HG02884 (cell line): ENCODE data around the gene NAALADL1.

Experiments used
- ATAC-seq: cut with Tn5 transposase; IDR thresholded peaks from one replicate; pipeline ENCODE4 v1.9.1; 2021; ENCODE audit warnings: mild to moderate bottlenecking, moderate library complexity; ENCODE audit not compliant: unreplicated experiment

The NAALADL1 gene, protein sequence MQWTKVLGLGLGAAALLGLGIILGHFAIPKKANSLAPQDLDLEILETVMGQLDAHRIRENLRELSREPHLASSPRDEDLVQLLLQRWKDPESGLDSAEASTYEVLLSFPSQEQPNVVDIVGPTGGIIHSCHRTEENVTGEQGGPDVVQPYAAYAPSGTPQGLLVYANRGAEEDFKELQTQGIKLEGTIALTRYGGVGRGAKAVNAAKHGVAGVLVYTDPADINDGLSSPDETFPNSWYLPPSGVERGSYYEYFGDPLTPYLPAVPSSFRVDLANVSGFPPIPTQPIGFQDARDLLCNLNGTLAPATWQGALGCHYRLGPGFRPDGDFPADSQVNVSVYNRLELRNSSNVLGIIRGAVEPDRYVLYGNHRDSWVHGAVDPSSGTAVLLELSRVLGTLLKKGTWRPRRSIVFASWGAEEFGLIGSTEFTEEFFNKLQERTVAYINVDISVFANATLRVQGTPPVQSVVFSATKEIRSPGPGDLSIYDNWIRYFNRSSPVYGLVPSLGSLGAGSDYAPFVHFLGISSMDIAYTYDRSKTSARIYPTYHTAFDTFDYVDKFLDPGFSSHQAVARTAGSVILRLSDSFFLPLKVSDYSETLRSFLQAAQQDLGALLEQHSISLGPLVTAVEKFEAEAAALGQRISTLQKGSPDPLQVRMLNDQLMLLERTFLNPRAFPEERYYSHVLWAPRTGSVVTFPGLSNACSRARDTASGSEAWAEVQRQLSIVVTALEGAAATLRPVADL

DNA sequence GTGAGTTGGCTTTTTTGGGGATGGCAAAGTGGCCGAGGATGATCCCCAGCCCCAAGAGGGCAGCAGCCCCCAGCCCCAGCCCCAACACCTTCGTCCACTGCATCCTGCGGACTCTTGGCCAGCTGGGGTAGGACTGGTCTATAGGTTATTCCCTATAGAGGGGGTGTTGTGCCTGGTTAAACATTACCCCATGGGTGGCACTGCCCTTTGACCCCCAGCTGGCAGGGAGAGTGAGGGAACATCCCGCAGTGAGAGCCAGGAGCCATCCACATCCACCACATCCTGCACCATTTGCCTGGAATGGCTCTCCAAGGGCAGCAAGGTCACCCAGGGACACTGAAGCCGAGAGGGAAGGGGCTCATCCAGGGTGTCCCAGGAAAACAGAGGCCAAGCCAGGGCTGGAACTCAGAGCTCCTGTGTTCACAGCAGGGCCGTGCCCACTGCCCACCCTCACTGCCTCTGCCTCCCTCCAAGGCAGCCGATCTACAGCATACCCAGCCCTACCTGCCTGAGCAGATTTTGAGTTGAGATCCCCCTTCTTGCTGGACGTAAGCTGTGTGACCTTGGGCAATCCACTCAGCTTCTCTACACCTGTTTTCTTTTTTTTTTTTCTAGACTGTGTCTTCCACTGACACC is at the start of gene NAALADL1:
NAALADL1 (minus strand) TSS at position 135 of the 636 bp plus-strand sequence; CDS start at position 103, 32 bp downstream.
- ATAC-seq: no peak

DNA sequence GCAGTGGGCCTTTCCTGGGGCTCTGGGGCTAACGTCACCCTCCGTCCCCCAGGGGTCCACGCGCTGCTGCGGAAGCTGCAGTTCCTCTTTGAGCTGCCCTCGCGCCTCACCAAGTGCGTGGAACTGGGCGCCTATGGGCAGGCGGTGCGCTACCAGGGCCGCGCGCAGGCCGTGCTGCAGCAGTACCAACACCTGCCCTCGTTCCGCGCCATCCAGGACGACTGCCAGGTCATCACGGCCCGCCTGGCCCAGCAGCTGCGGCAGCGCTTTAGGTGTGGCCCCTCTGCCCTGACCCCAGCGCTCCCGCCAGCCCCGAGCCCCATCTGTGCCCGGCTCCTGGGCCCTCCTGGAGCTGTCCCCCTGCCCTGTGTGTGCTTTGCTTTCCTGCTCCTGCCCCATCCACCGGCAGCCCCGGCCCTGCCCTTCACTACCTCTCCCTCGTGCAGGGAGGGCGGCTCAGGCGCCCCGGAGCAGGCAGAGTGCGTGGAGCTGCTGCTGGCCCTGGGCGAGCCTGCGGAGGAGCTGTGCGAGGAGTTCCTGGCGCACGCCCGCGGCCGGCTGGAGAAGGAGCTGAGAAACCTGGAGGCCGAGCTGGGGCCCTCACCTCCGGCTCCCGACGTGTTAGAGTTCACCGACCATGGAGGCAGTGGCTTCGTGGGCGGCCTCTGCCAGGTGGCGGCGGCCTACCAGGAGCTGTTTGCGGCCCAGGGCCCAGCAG is 49.6 kb upstream of the NAALADL1 start:
- no peak for ATAC-seq

DNA sequence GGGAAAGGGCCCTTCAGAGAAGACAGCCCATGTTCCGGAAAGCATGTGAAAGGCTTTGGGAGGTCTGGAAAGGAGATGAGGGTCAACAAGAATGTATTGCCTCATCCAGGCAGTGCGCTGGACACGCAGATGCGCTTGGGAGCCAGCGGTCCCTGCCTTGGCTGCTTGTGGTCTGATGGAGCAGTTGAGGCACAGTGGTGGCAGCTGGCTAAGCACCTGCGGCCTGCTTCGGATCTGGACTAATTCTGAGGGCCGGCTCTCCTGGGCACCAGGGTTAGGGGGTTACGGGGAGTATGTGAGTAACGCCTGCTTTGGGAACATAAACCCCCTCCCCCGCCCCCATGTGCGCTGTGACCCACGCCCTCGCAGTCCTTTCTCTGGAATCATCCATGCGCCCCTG is 48.7 kb upstream of the NAALADL1 start:
- ATAC-seq: no peak

DNA sequence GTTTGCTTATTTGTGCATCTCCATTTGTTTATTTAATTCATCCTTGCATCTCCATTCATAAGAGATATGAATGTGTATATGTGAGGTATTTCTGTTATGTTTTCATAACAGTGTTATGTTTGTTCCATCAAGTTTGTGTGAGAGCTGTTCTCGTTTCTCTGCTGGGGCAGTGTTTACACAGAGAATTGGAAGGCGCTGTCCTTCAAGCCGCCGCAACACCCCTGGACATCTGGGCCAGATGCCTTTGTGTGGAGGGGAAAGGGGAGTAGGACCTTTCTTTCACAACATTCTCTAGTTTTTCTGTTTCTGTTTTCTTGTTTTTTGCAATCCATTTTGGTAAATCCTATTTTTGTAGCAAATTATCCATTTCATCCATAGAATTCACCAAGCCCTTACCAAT is 46.3 kb upstream of the NAALADL1 start:
- ATAC-seq: no peak

DNA sequence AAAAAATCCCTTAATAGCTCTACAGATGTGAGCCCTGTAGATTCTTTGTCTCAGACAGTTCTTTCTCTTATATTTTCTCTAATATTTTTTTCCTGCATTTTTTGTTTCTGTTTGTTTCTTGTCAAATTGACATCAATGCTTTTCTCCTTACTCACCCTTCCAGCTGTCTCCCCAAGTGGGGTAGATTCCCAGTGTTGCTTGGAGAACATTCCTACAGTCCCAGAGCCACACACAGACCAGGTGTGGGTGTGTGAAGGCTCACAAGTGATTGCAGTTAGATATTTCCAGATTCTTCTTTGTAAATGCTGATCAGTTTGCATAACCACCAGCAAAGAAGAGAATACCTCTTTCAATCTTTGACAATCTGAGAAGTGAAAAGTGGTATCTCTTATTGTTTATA is 45.1 kb upstream of the NAALADL1 start:
- ATAC-seq: no peak

DNA sequence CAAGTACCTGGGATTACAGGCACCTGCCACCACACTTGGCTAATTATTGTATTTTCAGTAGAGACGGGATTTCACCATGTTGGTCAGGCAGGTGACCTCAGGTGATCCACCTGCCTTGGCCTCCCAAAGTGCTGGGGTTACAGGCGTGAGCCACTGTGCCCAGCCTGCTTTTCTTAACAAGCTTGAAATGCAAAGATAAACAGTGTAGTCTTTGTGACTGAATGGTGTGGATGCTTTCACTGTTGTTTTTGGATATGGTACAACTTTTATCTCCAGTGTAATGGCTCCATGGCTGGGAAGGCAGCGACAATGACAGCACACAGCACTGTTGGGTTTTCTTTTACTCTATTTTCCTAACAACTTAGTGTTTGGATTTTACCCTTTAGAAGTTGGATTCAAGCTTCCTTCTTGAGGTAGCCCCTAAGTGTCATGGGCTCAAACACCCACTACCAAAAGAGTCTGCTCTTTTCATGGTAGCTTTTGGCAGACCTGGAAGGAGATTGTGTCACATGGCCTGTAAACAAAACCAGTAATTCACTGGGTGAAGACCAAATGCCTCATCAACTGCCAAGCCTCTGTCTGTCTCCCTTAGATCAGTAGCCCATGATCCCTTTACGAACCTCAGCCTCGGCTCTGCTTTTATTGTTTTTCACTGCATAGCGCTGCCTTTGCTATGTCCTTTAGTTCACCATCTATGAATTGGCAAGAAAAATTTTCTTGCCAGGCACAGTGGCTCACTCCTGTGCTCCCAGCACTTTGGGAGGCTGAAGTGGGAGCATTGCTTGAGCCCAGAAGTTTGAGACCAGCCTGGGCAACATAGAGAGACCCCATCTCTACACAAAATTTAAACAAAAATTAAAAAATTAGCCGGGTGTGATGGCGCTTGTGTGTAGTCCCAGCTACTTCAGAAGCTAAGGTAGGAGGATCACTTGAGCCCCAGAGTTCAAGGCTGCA is 44.1 kb upstream of the NAALADL1 start:
- ATAC-seq: no peak

DNA sequence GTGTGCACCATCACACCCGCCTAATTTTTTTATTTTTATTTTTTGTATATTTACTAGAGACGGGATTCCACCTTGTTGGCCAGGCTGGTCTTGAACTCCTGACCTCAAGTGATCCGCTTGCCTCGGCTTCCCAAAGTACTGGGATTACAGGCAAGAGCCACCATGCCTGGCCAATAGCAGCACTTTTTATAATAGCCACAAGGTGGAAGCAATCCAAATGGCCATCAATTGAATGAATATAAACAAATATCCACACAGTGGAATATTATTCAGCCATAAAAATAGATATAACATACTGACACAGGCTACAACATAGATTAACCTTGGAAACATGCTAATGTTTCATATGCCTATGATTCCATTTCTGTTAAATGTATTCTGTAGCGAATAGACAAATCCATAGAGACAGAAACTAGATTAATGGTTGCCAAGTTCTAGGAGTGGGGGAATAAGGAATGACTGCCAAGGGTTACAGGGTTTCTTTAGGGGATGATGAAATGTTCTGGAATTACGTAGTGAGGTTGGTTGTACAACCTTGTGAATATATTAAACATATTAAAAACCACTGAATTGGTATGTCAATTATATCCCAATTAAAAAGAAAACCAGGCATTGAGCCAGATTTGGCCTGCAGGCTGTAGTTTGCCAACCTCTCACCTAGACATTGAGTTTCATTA is 42.5 kb upstream of the NAALADL1 start:
- no peak for ATAC-seq

DNA sequence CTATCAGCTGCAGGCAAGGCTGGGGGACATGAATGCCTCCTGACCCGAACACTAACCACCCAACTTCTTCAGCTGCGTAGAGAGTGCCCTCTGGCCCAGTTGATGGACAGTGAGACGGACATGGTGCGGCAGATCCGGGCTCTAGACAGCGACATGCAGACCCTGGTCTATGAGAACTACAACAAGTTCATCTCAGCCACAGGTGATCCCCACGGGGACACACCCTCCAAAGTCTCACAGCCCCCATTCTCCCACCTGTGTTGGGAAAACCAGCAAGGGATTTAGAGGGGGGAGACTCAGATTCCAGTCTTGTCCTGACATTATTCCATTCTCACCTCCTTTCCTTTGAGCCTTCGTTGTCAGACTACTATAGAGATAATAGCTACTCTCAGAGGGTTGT is 38.6 kb upstream of the NAALADL1 start:
- no peak for ATAC-seq

DNA sequence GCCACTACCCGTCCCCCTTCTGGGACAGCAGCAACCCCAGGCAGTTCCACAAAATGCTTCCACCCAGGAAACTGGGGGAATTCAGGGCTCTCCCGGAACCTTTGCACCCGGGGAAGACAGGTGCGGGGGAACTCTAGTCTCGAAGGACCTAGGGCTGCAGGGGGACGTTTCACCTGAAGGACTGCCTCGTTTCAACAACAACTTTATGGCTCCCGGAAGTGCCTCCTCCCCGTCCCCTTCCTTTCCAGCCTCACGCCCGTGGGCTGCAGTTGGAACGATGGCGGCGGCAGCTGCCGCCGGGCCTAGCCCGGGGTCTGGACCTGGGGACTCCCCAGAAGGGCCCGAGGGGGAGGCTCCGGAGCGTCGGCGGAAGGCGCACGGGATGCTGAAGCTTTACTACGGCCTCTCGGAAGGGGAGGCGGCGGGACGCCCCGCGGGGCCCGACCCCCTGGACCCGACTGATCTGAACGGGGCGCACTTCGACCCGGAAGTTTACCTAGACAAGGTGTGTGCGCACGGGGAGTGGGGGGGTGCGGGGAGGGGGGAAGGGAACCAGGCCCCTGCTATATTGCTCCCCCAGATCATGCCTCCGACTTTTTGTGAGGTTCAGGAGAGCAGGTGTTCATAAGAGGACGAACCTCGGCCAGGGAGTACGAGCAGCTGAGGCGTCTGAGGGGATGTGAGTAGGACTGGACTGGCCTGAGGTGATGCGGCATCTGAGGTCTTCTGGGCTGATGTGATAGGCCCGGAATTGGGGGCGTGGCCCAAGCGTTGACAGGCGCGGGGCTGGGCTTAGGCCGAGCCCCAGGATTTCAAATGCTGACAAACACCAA is 37.8 kb upstream of the NAALADL1 start, which contains the start of gene VPS51:
VPS51 (plus strand) TSS at position 241 of the 833 bp plus-strand sequence; CDS start at position 278, 37 bp downstream.
- ATAC-seq: peak; percentile 75

DNA sequence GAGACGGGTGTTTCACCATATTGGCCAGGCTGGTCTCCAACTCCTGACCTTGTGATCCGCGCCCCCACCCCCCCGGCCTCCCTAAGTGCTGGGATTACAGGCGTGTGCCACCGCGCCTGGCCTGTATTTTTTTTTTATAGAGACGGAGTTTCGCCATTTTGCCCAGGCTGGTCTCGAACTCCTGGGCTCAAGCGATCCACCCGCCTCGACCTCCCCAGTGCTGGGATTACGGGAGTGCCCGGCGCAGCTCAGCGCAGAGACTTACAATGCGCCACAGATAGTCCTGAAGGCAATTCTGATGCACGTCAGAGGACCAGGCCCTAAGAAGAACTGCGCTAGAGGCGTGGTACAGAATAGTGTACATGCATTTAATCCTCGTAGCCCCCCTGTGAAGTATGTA is 37.1 kb upstream of the NAALADL1 start:
- no peak for ATAC-seq

DNA sequence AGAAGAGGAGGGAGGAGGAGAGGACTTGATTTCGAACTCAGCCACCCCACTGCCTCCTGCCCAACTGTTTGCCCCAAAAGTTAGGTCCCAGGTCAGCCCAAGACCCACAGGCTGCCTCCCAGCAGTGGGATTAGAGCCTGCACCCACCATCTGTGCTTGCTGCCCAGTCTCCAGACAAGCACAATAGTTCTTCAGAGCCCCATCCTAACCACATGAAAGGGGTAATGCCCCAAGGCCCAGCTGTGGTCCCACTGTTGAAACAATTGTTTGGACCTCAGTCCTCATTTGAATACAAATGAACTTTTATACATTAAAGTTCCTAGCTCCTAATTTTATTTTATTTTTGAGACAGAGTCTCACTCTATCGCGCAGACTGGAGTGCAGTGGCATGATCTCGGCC is 32.3 kb upstream of the NAALADL1 start:
- ATAC-seq: no peak

DNA sequence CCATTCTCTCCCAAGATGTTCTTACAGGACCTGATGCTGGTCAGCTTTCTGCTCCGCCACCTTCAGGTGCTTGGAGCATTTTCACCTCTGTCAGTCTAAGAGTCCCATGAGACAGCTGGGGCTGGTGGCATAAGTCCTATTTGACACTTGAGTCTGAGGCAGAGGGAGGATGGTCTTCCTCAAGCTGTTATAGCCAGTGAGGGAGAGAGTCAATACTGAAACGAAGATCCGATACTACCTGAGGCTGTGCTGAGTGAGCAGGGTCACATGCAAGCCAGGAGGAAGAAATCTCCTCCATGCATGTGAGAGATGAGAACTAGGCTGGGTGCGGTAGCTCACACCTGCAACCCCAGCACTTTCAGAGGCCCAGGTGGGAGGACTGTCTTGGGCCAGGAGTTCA is 31.3 kb upstream of the NAALADL1 start:
- ATAC-seq: no peak

DNA sequence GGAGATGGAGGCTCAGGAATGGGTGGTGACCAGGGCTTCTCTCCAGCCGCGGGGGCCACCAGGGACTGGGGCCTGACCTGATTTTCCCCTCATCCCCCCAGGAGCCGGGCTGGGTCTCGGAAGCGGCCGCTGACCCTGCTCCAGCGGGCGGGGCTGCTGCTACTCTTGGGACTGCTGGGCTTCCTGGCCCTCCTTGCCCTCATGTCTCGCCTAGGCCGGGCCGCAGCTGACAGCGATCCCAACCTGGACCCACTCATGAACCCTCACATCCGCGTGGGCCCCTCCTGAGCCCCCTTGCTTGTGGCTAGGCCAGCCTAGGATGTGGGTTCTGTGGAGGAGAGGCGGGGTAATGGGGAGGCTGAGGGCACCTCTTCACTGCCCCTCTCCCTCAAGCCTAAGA is 29.5 kb upstream of the NAALADL1 start:
- ATAC-seq: no peak

DNA sequence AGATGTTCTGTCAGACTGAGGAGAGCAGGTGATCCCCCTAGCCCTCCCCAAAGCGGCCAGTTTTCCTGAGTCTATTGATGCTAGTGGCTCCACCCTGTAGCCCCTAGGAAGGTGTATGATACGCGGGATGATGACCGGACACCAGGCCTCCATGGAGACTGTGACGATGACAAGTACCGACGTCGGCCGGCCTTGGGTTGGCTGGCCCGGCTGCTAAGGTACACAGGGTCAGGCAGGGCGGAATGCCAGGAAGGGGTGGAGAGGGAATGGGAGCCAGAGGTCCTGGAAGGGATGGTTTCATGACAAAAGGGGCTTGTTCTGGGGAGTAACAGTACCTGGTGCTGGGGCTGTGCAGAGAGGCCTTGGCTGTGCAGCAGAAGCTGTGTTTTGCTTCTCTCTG is 28.9 kb upstream of the NAALADL1 start:
- no peak for ATAC-seq

DNA sequence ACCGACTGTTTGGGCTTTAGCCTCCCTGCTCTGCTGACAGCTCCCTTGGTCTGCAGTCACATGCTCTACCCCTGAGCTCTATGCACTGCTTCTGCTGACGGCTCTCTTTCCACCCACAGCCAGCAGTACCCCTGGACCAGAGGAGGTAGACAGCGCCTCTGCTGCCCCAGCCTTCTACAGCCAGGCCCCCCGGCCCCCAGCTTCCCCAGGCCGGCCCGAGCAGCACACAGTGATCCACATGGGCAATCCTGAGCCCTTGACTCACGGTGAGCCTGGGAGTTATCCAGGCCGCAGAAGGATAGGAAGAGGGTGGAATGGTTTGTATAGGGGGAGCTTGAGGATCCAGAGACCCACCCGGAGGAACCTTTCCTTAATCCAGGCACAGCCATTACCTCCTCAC is 28.5 kb upstream of the NAALADL1 start:
- no peak for ATAC-seq

DNA sequence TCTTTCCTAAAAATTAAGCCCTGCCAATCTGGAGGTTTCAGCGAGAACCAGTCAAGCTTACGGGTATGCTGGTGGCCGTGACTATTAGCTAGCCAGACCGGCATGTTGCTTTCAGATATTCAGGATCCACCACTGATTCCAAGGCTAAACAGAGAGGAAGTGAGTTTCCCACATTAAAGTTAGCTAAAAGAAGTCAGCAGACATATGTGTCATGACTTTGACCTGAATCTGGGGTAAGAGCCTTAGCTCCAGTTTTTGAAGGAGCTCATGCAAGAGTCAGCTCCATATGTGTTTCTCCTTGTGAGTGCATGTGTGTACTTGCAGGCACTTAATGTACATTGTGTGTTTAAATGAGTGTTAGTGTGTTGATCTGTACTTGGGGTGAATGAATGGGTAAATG is 27.1 kb upstream of the NAALADL1 start:
- ATAC-seq: no peak

DNA sequence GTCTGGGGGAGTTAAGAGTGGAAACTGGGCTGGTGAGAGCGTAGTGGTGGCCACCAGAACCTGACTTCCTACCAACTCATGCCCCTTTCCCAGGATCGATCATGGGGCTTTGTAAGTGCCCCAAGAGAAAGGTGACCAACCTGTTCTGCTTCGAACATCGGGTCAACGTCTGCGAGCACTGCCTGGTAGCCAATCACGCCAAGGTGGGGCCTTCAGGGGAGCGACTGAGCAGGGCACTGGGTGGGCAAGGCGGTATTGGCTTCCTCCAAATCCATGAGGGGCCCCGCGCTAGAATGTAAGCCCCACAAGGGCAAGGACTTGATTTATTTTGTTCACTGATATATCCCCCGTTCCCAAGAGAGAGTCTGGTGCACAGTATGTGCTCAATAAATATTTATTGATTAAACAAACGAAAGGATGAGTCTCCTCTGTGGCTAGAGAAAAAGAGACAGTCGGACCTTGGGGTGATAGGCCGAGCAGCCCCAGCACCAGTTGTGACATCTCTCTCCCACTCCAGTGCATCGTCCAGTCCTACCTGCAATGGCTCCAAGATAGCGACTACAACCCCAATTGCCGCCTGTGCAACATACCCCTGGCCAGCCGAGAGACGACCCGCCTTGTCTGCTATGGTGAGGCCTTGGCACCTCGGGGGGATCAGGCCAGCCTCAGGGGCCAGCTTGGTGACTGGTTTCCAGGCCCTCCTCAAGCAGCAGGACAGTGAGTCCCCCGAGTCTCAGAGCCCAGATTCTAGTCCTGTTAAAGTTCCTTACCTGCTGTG is 26.4 kb upstream of the NAALADL1 start:
- ATAC-seq: no peak
